HUES6 (cell line): Measurements from ENCODE around the gene SLC25A29.

ENCODE experiments used
- H3K27ac ChIP-seq: 2 replicates; pipeline ENCODE4 v1.7.0; 2013; ENCODE audit warnings: low read depth, mild to moderate bottlenecking, low read length, inconsistent platforms
- H3K27me3 ChIP-seq: 2 replicates; pipeline ENCODE4 v1.6.1; 2013; ENCODE audit warnings: low read length; ENCODE audit not compliant: control insufficient read depth, insufficient read depth
- H3K36me3 ChIP-seq: 2 replicates; pipeline ENCODE4 v1.6.1; 2013; ENCODE audit warnings: low read length; ENCODE audit not compliant: control insufficient read depth, insufficient read depth
- H3K4me1 ChIP-seq: 2 replicates; pipeline ENCODE4 v1.6.1; 2013; ENCODE audit warnings: low read length; ENCODE audit not compliant: control insufficient read depth, insufficient read depth
- H3K4me3 ChIP-seq: 2 replicates; pipeline ENCODE4 v1.5.1; 2013; ENCODE audit warnings: low read depth, low read length
- H3K9ac ChIP-seq: one replicate; pipeline ENCODE4 v1.6.1; 2013; ENCODE audit warnings: mild to moderate bottlenecking, low read length
- H3K9me3 ChIP-seq: 2 replicates; pipeline ENCODE4 v1.6.1; 2013; ENCODE audit warnings: low read depth, low read length; ENCODE audit not compliant: control insufficient read depth, insufficient read depth

SLC25A29 gene

DNA sequence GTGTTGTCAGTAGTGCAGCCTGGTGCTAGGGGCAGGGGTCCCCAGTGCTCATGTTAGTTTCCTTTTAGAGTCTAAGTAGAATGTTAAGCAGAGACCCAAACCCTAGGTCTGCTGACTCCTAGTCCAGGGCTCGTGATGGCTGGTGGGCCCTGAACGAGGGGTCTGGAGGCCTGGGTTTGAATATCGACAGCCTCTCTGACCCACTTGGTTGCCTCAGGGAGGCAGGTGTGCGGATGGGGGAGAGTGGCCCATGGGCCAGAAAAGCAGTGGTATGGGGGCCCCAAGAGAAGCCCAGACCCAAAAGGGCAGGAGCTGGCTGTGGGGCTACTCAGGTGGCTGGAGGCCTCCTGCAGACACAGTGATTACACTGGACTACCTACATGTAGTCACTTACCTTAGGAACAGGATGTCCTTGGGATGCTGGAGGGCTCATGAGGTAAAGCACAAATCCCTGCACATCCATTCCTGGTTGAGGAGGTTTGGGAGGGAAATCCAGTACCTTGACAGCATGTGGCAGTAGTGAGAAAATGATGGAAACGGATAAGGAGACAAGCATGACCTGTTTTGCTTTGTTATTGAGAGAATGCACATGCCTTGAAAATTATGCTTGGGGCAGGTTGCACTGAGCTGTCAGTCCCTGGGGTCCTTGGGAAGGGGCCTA lies 1.7 kb upstream of the SLC25A29 start:
- Histone ChIP-seq H3K9me3 (no peaks in the 10 kb centered on the region), H3K4me3 (peak overlapping the region; percentile 81), H3K27ac (no peak overlapping the region), H3K36me3 (no peaks in the 10 kb centered on the region; the same call in 1 of the 2 replicates), H3K9ac (peak overlapping the region; percentile 94), H3K4me1 (peaks cover 58% of the 10 kb centered on the region), H3K27me3 (no peaks in the 10 kb centered on the region)

DNA sequence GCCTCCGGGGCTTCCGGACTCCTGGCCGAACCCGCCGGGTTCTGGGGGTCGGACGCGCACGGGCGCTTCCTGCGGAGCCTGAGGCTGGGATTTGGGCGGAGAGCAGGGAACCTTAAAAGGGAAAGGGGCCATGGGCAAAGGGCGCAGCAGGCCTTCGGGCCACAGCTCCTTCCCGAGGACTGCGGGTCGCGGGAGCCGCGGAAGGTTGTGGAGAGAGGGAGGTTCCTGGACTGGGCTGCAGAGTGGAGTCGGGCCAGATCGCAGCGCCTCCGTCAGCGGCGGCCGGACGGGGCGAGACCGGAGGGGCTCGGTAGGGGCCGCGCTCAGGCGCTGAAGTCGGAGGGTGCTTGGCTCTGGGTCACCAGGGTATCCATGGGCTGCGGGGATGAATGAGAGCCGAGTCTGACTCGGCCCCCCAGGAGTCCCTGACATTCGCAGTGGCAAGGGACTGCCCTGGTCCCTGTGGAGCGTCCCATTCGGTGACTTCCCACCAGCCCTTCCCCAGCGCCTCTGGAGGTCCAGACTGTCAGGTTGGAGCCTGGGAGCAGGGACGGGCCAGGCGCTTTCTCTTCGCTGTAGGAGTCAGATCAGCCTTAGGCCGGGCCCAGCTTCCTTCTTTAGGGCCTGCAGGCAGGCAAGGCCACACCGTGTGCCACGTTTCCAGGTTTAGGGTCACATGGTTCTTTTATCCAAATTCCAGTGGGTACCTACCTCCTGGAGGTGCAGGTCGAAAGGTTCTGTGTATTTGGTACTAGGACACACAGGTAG lies 938 bp upstream of the SLC25A29 start:
- Histone ChIP-seq H3K4me1 (peaks cover 51% of the 10 kb centered on the region), H3K9ac (peak overlapping the region; percentile 94), H3K36me3 (no peaks in the 10 kb centered on the region; the same call in 1 of the 2 replicates), H3K4me3 (peak overlapping the region; percentile 81), H3K27me3 (no peaks in the 10 kb centered on the region), H3K9me3 (no peaks in the 10 kb centered on the region), H3K27ac (peak overlapping the region; percentile 82; the same call in 1 of the 2 replicates)

DNA sequence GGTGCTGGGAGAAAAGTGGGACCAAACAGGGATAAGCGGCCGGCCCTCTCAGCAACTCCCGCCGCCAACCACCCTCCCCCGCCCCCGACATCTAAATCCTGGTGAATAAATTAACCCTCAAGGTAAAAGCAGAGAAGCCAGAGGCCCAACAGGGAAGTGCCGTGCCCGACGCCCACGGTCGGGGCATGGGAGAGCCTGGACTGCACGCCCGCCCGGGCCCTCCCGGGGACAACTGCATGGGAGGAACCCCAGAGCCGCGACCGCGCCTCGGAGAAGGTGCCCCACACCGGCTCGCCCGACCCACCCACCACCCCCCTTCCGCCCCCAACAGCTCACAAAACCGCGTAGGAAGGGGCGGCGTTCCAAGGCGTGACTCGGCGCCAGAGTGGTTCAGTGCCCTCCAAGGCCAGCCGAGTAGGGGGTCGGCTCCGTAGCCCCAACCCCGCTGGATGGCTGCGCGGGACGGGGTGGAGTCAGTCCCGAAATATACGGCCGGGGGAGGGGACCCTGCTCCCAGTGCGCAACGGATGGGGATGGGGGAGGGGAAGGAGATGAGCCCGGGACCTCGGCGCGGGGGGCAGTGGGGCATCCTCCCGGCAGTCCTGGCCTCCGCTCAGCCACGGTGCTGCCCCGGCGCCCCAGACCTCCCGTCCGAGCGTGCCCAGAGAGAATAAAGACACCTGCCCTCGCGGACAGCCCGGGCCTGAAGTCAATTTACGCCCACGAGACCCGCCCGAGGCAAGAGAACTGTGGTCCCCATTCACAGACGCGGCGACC lies 732 bp downstream of the SLC25A29 start:
- no peaks in the 10 kb centered on the region for H3K9me3 ChIP-seq
- H3K36me3 ChIP-seq = no peaks in the 10 kb centered on the region; the same call in 1 of the 2 replicates
- H3K27ac ChIP-seq = peak overlapping the region; percentile 78; the same call in 1 of the 2 replicates
- H3K9ac ChIP-seq = peak overlapping the region; percentile 77
- H3K4me3 ChIP-seq = peak overlapping the region; percentile 79
- H3K4me1 ChIP-seq = peaks cover 39% of the 10 kb centered on the region
- no peaks in the 10 kb centered on the region for H3K27me3 ChIP-seq

DNA sequence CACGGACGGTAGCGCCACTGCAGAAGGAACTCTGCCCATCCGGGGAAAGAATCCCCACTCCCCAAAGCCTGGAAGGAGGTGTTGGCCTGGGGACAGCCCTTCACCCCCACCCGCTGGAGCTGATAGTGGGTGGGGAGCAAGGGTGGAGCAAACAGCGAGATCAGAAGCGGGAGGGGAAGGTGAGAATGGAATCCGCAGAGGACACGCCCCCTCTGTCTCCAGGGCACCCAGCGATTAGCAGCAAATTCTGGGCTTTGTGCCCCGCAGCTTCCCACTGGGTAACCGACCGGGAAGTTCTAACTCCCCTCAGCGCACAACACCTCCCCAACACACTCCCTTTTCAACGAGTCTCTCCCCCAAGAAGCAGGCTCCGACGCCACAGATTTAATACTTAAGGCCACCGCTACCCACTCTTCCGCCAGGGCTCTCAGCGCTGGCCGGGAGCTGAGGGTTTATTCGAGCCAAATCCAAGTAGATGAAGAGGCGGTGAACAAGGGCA lies 1.4 kb downstream of the SLC25A29 start:
- Histone ChIP-seq H3K4me1 (peaks cover 37% of the 10 kb centered on the region), H3K36me3 (no peaks in the 10 kb centered on the region; the same call in 1 of the 2 replicates), H3K9ac (peak overlapping the region; percentile 77), H3K9me3 (no peaks in the 10 kb centered on the region), H3K27ac (peak overlapping the region; percentile 78; the same call in 1 of the 2 replicates), H3K4me3 (peak overlapping the region; percentile 79), H3K27me3 (no peaks in the 10 kb centered on the region)

DNA sequence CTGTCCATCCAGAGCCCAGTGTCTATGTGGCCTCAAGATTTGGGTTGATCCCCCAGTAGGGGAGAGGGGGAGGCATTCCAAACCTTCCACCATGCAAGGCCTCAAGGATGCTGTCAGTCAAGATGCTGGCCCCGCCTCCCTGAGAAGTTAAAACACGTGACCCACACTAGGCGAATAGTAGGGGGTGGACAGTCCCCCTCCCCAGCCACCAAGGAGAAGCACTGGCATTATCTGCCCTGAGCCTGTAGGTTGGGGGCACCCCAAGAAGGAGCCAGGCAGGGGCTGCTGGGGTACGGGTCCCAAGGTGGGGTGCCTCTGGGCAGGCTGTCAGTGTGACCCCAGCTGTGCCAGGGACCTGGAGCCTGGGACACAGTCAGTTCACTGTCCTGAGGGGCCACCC lies 2.3 kb downstream of the SLC25A29 start:
- Histone ChIP-seq H3K27ac (no peak overlapping the region), H3K9me3 (no peaks in the 10 kb centered on the region), H3K4me3 (peak overlapping the region; percentile 79; the same call in 1 of the 2 replicates), H3K36me3 (peaks cover 8% of the 10 kb centered on the region), H3K9ac (no peak overlapping the region), H3K27me3 (no peaks in the 10 kb centered on the region), H3K4me1 (peaks cover 27% of the 10 kb centered on the region)

DNA sequence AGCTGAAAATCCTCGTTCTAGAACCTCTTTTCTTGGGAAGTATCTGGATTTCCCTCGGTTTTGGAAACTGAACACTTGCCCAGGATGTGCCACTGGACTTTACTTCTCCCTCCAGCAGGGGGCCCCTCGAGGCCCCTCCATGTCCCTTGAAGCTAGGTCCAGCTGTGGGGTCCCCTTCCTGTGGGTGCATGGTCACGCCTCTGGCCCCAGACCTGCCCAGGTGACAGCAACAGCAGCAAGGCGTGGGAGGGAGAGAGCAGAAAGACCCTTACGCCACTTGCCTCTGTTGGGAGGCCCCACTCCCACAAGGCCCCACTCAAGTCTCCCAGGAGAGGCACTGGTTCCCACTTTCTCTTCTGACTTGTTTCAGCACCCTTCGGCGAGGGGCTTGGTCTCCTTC lies 3.1 kb downstream of the SLC25A29 start:
- no peak overlapping the region for H3K9ac ChIP-seq
- no peak overlapping the region for H3K27ac ChIP-seq
- H3K9me3 ChIP-seq = no peaks in the 10 kb centered on the region
- H3K36me3 ChIP-seq = peaks cover 15% of the 10 kb centered on the region
- H3K27me3 ChIP-seq = no peaks in the 10 kb centered on the region
- H3K4me1 ChIP-seq = peaks cover 27% of the 10 kb centered on the region
- H3K4me3 ChIP-seq = no peak overlapping the region

DNA sequence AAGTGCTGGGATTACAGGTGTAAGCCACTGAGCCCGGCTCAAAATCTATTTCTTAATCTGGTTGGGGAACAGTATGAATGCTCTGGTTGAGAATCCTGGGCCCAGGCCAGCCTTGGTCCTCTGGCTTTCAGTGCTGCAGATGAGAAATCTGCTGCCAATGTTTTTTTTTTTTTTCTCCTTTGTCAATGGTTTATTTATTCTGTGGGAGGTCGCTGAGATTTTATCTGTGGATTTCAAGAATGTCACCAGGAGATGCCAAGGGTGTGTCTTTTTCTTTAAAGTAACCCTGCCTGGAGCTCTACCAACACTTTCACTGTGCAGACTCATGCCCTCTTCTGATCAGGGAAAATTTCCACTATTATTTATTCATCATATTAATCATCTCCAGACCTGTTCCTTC lies 3.6 kb downstream of the SLC25A29 start:
- Histone ChIP-seq H3K9me3 (no peaks in the 10 kb centered on the region), H3K27me3 (no peaks in the 10 kb centered on the region), H3K27ac (no peak overlapping the region), H3K9ac (no peak overlapping the region), H3K4me1 (peaks cover 22% of the 10 kb centered on the region), H3K4me3 (no peak overlapping the region), H3K36me3 (peaks cover 21% of the 10 kb centered on the region)

DNA sequence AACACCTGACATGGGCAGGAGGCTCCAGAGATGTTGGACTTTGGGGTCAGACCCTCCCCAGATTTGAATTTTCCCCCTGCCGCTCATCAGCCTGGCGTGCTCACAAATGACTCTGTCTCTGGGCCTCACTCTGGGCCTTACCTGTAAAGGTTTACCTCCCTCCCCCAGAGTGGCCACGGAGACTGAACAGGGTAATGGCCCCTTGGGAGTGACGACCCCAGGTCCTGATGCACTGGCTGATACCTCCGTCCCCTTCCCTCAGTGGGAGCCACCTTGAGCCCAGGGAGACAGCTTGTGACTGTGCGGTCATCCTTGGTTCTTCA lies 7.0 kb downstream of the SLC25A29 start:
- H3K36me3 ChIP-seq = peaks cover 39% of the 10 kb centered on the region
- no peak overlapping the region for H3K4me3 ChIP-seq
- no peak overlapping the region for H3K27ac ChIP-seq
- no peaks in the 10 kb centered on the region for H3K27me3 ChIP-seq
- no peak overlapping the region for H3K9ac ChIP-seq
- no peaks in the 10 kb centered on the region for H3K9me3 ChIP-seq
- peaks cover 13% of the 10 kb centered on the region for H3K4me1 ChIP-seq

DNA sequence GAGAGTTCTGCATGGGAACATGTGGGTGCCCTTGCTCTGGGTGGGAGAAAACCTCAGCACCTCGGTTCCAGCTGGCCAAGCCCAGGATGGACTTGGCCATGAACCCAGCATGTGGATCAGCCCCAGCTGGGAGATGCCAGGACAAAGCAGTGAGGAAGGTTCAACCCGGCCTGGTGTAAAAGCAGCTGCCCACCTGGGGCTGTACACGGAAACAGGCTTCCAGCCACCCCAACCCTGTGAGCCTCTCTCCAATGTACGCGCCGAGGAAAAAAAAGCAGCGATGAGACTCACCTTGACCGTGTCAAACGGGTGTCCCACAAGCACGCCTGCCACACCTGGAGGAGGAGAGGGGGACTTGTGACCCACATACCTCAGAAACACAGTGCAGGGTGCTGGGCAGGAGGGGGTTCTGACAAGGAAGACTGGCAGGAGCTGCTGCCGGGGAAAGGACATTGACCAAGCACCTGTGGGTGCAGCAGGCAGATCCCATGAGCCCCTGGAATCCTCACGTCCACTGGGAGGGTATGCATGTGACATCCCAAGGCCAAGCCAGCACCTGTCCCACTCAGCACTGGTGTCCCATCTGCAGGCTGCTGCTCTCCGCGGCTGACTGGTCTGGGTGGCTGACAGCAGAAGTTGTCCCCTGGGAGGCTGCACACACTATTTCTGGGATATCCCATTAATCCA lies 7.5 kb downstream of the SLC25A29 start:
- Histone ChIP-seq H3K27me3 (no peaks in the 10 kb centered on the region), H3K4me3 (no peak overlapping the region), H3K4me1 (peaks cover 8% of the 10 kb centered on the region), H3K9ac (no peak overlapping the region), H3K9me3 (no peaks in the 10 kb centered on the region), H3K27ac (no peak overlapping the region), H3K36me3 (peaks cover 41% of the 10 kb centered on the region)
